ENCODE data around the gene CHRM3.
"Not testable (repeated sequence)": the region's sequence is repeated elsewhere in the genome, so short reads cannot be mapped to it uniquely, and the experiment has no call there.

Gene CHRM3

GRCh38 chr1:239386453-239387303 lies at the start of gene CHRM3:
CHRM3 (plus strand) TSS chr1:239386568; CDS start chr1:239907452, 520,884 bp downstream.
- no peak for DNase-seq

GRCh38 chr1:239337799-239338430 lies 48.5 kb upstream of the CHRM3 start:
- DNase-seq: no peak

GRCh38 chr1:239347776-239348175 lies 38.6 kb upstream of the CHRM3 start:
- DNase-seq: no peak

GRCh38 chr1:239348635-239349353 lies 37.6 kb upstream of the CHRM3 start:
- DNase-seq: no peak

GRCh38 chr1:239349699-239350098 lies 36.7 kb upstream of the CHRM3 start:
- no peak for DNase-seq

GRCh38 chr1:239353536-239353935 lies 32.8 kb upstream of the CHRM3 start:
- DNase-seq: no peak

GRCh38 chr1:239354231-239354630 lies 32.1 kb upstream of the CHRM3 start:
- DNase-seq: no peak

GRCh38 chr1:239357867-239358266 lies 28.5 kb upstream of the CHRM3 start:
- DNase-seq: no peak

GRCh38 chr1:239361403-239361802 lies 25.0 kb upstream of the CHRM3 start:
- no peak for DNase-seq

GRCh38 chr1:239363930-239364329 lies 22.4 kb upstream of the CHRM3 start:
- DNase-seq: no peak

- DNase-seq: no peak
Observed at GRCh38 chr1:239367196-239367810, 19.1 kb upstream of the CHRM3 start.

- DNase-seq: no peak
Observed at GRCh38 chr1:239368436-239369109, 17.8 kb upstream of the CHRM3 start.

- not testable (repeated sequence) for DNase-seq
Observed at GRCh38 chr1:239370869-239371268, 15.5 kb upstream of the CHRM3 start.

- DNase-seq: no peak
Observed at GRCh38 chr1:239382666-239383065, 3.7 kb upstream of the CHRM3 start.

- no peak for DNase-seq
Observed at GRCh38 chr1:239383714-239384113, 2.7 kb upstream of the CHRM3 start.

- DNase-seq: no peak
Observed at GRCh38 chr1:239387304-239388158, 1.2 kb downstream of the CHRM3 start.

- DNase-seq: no peak
Observed at GRCh38 chr1:239388159-239388485, 1.8 kb downstream of the CHRM3 start.

- no peak for DNase-seq
Observed at GRCh38 chr1:239388578-239388977, 2.2 kb downstream of the CHRM3 start.

- no peak for DNase-seq
Observed at GRCh38 chr1:239389703-239390102, 3.3 kb downstream of the CHRM3 start.

GRCh38 chr1:239392271-239392670 lies 5.9 kb downstream of the CHRM3 start:
- DNase-seq: no peak

GRCh38 chr1:239394107-239394506 lies 7.7 kb downstream of the CHRM3 start:
- DNase-seq: no peak

- DNase-seq: no peak
Observed at GRCh38 chr1:239413916-239414315, 27.5 kb downstream of the CHRM3 start.
